Muscle layer of colon (tissue), 2 donors: ENCODE results near the gene CNPY2.
A peak's percentile ranks its signal among the peaks of the same experiment; 100 is the strongest.
"Not testable (repeated sequence)": the region's sequence is repeated elsewhere in the genome, so short reads cannot be mapped to it uniquely, and the experiment has no call there.

Experiments
- H3K27ac ChIP-seq: one replicate; pipeline ENCODE4 v1.7.0; 2013; ENCODE audit warnings: low read depth, mild to moderate bottlenecking, low read length, moderate library complexity
- H3K27me3 ChIP-seq, 2 donors: one replicate each; pipeline ENCODE4 v1.7.0; 2013; ENCODE audit warnings: low read length in 2 of 2, mild to moderate bottlenecking in 2 of 2; ENCODE audit not compliant: insufficient read depth in 2 of 2, control insufficient read depth in 1 of 2
- H3K36me3 ChIP-seq: one replicate; pipeline ENCODE4 v1.7.0; 2013; ENCODE audit warnings: mild to moderate bottlenecking, low read length; ENCODE audit not compliant: insufficient read depth
- H3K4me1 ChIP-seq: one replicate; pipeline ENCODE4 v1.7.0; 2013; ENCODE audit warnings: mild to moderate bottlenecking, low read length; ENCODE audit not compliant: insufficient read depth
- H3K4me3 ChIP-seq, 2 donors: one replicate each; pipeline ENCODE4 v1.7.0; 2013; ENCODE audit warnings: low read length in 2 of 2, low read depth in 1 of 2, mild to moderate bottlenecking in 1 of 2, moderate library complexity in 1 of 2
- H3K9ac ChIP-seq: one replicate; pipeline ENCODE4 v1.7.0; 2013; ENCODE audit warnings: low read length
- H3K9me3 ChIP-seq: one replicate; pipeline ENCODE4 v1.7.0; 2013; ENCODE audit warnings: mild to moderate bottlenecking, low read length
- donor health status: abdominal sarcoma.
- donor health status: Adenocarcinoma of cecum.

CNPY2 gene

DNA sequence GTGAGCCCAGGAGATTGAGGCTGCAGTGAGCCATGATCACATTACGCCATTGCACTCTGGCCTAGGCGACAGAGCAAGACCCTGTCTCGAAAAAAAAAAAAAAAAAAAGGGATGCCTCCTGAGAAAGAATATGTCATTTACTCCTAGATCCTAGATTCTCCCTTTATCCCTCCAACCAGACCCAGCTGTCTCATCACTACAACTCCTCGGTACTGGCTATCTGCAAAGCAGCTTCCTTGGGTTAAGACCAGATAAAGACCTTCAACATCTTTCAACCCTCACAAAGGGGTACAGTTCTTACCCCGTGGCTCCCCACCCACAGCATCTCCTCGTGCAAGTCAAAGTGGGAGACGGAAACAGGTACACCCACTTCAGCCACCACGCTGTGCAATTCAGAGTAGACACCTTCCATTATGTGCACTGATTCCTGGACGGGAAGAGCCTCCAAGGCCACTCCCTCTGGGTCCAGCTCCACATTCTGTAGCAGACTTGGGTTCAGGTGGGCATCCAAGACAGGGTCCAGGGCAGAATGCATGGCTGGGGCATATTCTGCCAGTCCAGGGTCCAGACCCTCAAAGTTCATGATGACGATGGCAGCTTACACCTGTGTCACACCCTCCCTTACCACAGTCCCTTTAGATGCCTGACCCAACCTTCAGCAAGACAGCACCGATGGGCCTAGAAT lies 16.9 kb upstream of the CNPY2 start:
- Histone ChIP-seq H3K4me3 (peak overlapping the region; percentile 47 to 90), H3K4me1 (peaks cover 14% of the 10 kb centered on the region), H3K9me3 (no peaks in the 10 kb centered on the region), H3K27ac (peak overlapping the region; percentile 98), H3K9ac (peak overlapping the region; percentile 86), H3K27me3 (no peaks in the 10 kb centered on the region), H3K36me3 (peaks cover 7% of the 10 kb centered on the region)

GRCh38 chr12:56330936-56331490 lies 15.2 kb upstream of the CNPY2 start:
- H3K36me3 ChIP-seq, result peaks cover 24% of the 10 kb centered on the region
- no peak overlapping the region for H3K27ac ChIP-seq
- H3K4me1 ChIP-seq, result peaks cover 14% of the 10 kb centered on the region
- no peak overlapping the region for H3K4me3 ChIP-seq
- H3K9ac ChIP-seq, result no peak overlapping the region
- no peaks in the 10 kb centered on the region for H3K9me3 ChIP-seq
- no peaks in the 10 kb centered on the region for H3K27me3 ChIP-seq

DNA sequence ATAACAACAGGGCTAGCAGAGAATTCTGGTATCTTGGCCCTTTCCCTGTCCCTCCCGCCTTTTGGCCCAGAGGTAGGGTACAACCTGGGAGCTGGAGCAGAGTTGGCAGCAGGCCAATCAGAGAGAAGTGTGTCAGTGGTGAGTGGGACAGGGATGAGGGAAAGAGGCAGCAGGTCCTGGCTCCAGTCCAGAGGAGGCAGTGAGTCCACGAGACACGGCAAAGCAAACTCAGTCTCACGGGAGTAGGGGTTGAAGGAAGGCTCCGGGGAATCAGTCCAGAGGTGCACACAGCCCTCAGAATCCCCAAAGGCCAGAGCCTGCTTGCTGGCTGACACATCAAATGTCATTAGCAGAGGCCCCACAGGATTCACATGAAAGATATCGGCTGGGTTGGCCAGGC lies 10.7 kb upstream of the CNPY2 start:
- H3K9ac ChIP-seq, result no peak overlapping the region
- H3K36me3 ChIP-seq, result peaks cover 67% of the 10 kb centered on the region
- no peaks in the 10 kb centered on the region for H3K9me3 ChIP-seq
- H3K27me3 ChIP-seq, result no peaks in the 10 kb centered on the region
- no peaks in the 10 kb centered on the region for H3K4me1 ChIP-seq
- no peak overlapping the region for H3K4me3 ChIP-seq
- H3K27ac ChIP-seq, result no peak overlapping the region

DNA sequence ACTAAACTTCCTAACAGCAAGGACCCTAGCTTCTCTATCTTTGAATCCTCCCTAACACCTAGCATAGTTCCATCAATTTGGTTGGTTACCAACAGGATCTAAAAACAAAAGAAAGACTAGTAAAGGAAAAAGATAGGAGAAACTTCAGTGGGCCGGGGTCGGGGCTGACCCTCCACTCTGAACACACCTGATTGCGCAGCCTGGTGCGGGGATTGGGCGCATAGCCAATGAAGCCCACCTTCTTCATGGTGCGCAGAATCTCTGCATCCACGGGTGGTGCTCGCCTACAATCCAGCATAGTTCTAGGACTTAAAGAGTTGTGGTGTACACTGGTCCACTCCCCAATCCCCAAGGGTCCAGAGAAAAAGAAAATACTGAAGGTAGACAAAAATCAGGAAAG lies 10.3 kb upstream of the CNPY2 start:
- peaks cover 67% of the 10 kb centered on the region for H3K36me3 ChIP-seq
- H3K4me1 ChIP-seq, result no peaks in the 10 kb centered on the region
- no peak overlapping the region for H3K27ac ChIP-seq
- no peaks in the 10 kb centered on the region for H3K27me3 ChIP-seq
- no peaks in the 10 kb centered on the region for H3K9me3 ChIP-seq
- no peak overlapping the region for H3K4me3 ChIP-seq
- H3K9ac ChIP-seq, result no peak overlapping the region

GRCh38 chr12:56324206-56324605 lies 8.4 kb upstream of the CNPY2 start:
- no peaks in the 10 kb centered on the region for H3K4me1 ChIP-seq
- no peaks in the 10 kb centered on the region for H3K9me3 ChIP-seq
- H3K27ac ChIP-seq, result no peak overlapping the region
- H3K4me3 ChIP-seq, result no peak overlapping the region
- no peak overlapping the region for H3K9ac ChIP-seq
- peaks cover 77% of the 10 kb centered on the region for H3K36me3 ChIP-seq
- no peaks in the 10 kb centered on the region for H3K27me3 ChIP-seq

DNA sequence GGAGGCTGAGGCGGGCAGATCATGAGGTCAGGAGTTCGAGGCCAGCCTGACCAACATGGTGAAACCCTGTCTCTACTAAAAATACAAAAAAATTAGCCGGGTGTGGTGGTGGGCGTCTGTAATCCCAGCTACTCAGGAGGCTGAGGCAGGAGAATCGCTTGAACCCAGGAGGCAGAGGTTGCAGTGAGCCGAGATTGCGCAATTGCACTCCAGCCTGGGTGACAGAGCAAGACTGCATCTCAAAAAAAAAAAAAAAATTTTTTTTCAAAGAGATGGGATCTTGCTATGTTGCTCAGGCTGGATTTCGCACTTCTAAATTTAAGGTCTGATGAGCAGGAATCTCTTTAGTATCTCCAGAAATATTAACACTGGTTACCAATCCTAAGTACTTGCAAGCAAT lies 5.8 kb upstream of the CNPY2 start:
- H3K4me3 ChIP-seq, H3K4me1 ChIP-seq, H3K27me3 ChIP-seq, H3K27ac ChIP-seq, H3K9ac ChIP-seq, H3K9me3 ChIP-seq: not testable (repeated sequence)
- H3K36me3 ChIP-seq, result peaks cover 65% of the 10 kb centered on the region

GRCh38 chr12:56321027-56321426 lies 5.2 kb upstream of the CNPY2 start:
- Histone ChIP-seq H3K27me3 (no peaks in the 10 kb centered on the region), H3K9me3 (no peaks in the 10 kb centered on the region), H3K9ac (no peak overlapping the region), H3K27ac (no peak overlapping the region), H3K4me3 (no peak overlapping the region), H3K36me3 (peaks cover 59% of the 10 kb centered on the region), H3K4me1 (peaks cover 5% of the 10 kb centered on the region)

DNA sequence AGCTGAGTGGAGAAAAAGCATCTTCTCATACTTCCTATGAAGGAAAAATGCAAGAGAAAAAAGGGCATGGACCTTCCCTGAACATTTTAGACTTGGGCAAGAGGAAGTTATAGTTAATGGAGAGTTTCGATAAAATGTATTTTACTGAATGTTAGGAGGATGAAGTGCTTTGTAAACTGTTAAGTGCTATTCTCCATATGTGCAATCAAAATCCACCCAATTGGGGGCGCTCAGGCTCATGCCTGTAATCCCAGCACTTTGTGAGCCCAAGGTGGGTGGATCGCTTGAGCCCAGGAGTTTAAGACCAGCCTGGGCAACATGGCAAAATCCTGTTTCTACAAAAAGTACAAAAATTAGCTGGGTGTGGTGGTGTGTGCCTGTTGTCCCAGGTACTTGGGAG lies 1.9 kb upstream of the CNPY2 start:
- H3K4me3 ChIP-seq, result no peak overlapping the region
- H3K27ac ChIP-seq, result no peak overlapping the region
- H3K9me3 ChIP-seq, result no peaks in the 10 kb centered on the region
- peaks cover 34% of the 10 kb centered on the region for H3K36me3 ChIP-seq
- H3K9ac ChIP-seq, result no peak overlapping the region
- H3K4me1 ChIP-seq, result peaks cover 14% of the 10 kb centered on the region
- no peaks in the 10 kb centered on the region for H3K27me3 ChIP-seq

GRCh38 chr12:56315249-56315621 lies 553 bp downstream of the CNPY2 start:
- no peaks in the 10 kb centered on the region for H3K9me3 ChIP-seq
- peaks cover 32% of the 10 kb centered on the region for H3K36me3 ChIP-seq
- peak overlapping the region; percentile 73 for H3K27ac ChIP-seq
- H3K4me3 ChIP-seq, result peak overlapping the region; percentile 95 to 96
- no peaks in the 10 kb centered on the region for H3K27me3 ChIP-seq
- H3K9ac ChIP-seq, result peak overlapping the region; percentile 85
- H3K4me1 ChIP-seq, result peaks cover 14% of the 10 kb centered on the region

- H3K9me3 ChIP-seq, result no peaks in the 10 kb centered on the region
- H3K9ac ChIP-seq, result no peak overlapping the region
- H3K27me3 ChIP-seq, result no peaks in the 10 kb centered on the region
- no peak overlapping the region for H3K27ac ChIP-seq
- no peak overlapping the region for H3K4me3 ChIP-seq
- H3K4me1 ChIP-seq, result peaks cover 10% of the 10 kb centered on the region
- peaks cover 37% of the 10 kb centered on the region for H3K36me3 ChIP-seq
Measured at GRCh38 chr12:56311003-56311402, 4.8 kb downstream of the CNPY2 start.

GRCh38 chr12:56308714-56309113 lies 7.1 kb downstream of the CNPY2 start:
- Histone ChIP-seq H3K27ac (no peak overlapping the region), H3K36me3 (peaks cover 29% of the 10 kb centered on the region), H3K4me1 (no peaks in the 10 kb centered on the region), H3K9ac (no peak overlapping the region), H3K4me3 (no peak overlapping the region), H3K9me3 (no peaks in the 10 kb centered on the region), H3K27me3 (no peaks in the 10 kb centered on the region)
